ENCODE results near the gene GSG1L. TPM values are rescaled to one million over a fixed set of nuclear protein-coding genes. Genes with fewer than 3 reads are reported as not detected.

Gene GSG1L
- total RNA-seq, 1 donor, result not detected

GRCh38 chr16:27951489-27952120, 111.9 kb downstream of the GSG1L start:
- Histone ChIP-seq H4K20me1 (ENCODE audit: insufficient read depth, low read length) (no peaks in the 10 kb centered on the region), H3K4me1 (ENCODE audit: insufficient read depth, low read length) (no peaks in the 10 kb centered on the region), H3K27me3 (ENCODE audit: insufficient read depth, low read length) (peaks cover 16% of the 10 kb centered on the region), H3K79me2 (ENCODE audit: insufficient read depth, low read length) (no peaks in the 10 kb centered on the region), H3K9me3 (ENCODE audit: low read depth, low read length) (no peaks in the 10 kb centered on the region), H3K27ac (ENCODE audit: low read depth, low read length) (no peak overlapping the region), H3K36me3 (ENCODE audit: insufficient read depth, low read length) (no peaks in the 10 kb centered on the region), H2AFZ (ENCODE audit: low read length) (no peak overlapping the region), H3K4me2 (ENCODE audit: insufficient read depth, low read length) (no peak overlapping the region), H3K4me3 (ENCODE audit: insufficient read depth, low read length) (no peak overlapping the region)
- peak; percentile 75 for DNase-seq (ENCODE audit: insufficient read length, low spot score, missing footprints)
- TF ChIP-seq, protein P1, sequence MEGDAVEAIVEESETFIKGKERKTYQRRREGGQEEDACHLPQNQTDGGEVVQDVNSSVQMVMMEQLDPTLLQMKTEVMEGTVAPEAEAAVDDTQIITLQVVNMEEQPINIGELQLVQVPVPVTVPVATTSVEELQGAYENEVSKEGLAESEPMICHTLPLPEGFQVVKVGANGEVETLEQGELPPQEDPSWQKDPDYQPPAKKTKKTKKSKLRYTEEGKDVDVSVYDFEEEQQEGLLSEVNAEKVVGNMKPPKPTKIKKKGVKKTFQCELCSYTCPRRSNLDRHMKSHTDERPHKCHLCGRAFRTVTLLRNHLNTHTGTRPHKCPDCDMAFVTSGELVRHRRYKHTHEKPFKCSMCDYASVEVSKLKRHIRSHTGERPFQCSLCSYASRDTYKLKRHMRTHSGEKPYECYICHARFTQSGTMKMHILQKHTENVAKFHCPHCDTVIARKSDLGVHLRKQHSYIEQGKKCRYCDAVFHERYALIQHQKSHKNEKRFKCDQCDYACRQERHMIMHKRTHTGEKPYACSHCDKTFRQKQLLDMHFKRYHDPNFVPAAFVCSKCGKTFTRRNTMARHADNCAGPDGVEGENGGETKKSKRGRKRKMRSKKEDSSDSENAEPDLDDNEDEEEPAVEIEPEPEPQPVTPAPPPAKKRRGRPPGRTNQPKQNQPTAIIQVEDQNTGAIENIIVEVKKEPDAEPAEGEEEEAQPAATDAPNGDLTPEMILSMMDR (IDR thresholded peaks at IDR 0.05; ENCODE audit: extremely low read depth, low read depth, low read length), result no peak

DNA sequence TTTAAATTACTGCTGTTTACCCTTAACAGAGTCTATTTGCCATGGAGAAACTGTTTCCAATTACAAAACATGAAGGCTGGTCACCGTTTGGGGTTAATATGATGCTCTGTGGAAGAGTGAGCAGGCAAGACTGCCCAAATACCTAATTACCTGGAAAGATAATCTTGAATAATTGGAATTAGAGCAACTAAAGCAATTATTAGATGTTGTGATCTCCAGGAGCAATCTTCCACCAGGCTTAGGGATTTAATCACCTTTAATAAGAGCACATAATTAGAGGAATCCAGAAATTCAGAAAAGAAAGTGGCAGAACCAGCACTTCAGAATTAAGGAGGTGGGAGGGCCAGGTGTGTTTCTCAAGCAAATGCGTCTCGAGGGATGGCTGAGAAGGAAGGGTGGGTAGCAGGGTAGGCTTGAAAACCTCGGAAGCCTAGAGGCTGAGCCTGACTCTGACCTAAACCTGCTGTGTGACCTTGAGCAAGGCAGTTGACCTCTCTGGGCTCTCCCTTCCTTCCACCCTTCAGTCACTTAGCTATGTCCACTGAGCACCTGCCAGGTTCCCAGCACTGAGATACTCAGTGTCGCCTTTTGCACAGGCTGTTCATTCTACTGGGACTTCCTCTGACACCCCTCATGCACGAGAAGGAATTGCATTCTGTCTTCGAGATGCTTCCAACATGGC, 113.2 kb downstream of the GSG1L start:
- Histone ChIP-seq H3K4me1 (ENCODE audit: insufficient read depth, low read length) (no peaks in the 10 kb centered on the region), H3K27me3 (ENCODE audit: insufficient read depth, low read length) (peaks cover 17% of the 10 kb centered on the region), H3K4me2 (ENCODE audit: insufficient read depth, low read length) (no peak overlapping the region), H4K20me1 (ENCODE audit: insufficient read depth, low read length) (no peaks in the 10 kb centered on the region), H3K79me2 (ENCODE audit: insufficient read depth, low read length) (no peaks in the 10 kb centered on the region), H2AFZ (ENCODE audit: low read length) (no peak overlapping the region), H3K9me3 (ENCODE audit: low read depth, low read length) (no peaks in the 10 kb centered on the region), H3K4me3 (ENCODE audit: insufficient read depth, low read length) (no peak overlapping the region), H3K36me3 (ENCODE audit: insufficient read depth, low read length) (no peaks in the 10 kb centered on the region), H3K27ac (ENCODE audit: low read depth, low read length) (no peak overlapping the region)
- TF ChIP-seq, protein P1 (IDR thresholded peaks at IDR 0.05; ENCODE audit: extremely low read depth, low read depth, low read length), result no peak
- DNase-seq (ENCODE audit: insufficient read length, low spot score, missing footprints), result no peak

DNA sequence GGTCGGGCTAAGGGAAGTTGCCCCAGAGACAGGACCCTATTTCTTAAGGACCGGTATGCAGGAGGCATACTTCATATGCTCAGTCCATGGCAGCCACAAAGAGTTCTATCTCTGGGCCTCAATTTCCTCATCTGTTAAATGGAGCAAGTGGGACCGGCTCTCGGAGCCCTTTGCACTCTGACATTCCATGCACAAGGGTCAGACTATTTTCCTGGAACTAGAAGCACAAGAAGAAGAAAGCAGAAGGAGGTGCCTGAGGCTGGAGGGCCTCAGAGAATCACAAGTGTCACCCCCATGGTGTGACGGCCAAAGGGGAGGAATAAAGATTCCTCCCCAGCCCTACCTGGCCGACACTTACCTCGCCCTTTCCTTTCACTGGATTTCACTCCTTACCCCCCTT, 115.8 kb downstream of the GSG1L start:
- TF ChIP-seq, protein P1 (IDR thresholded peaks at IDR 0.05; ENCODE audit: extremely low read depth, low read depth, low read length), result no peak
- no peak overlapping the region for H3K4me3 ChIP-seq (ENCODE audit: insufficient read depth, low read length)

DNA sequence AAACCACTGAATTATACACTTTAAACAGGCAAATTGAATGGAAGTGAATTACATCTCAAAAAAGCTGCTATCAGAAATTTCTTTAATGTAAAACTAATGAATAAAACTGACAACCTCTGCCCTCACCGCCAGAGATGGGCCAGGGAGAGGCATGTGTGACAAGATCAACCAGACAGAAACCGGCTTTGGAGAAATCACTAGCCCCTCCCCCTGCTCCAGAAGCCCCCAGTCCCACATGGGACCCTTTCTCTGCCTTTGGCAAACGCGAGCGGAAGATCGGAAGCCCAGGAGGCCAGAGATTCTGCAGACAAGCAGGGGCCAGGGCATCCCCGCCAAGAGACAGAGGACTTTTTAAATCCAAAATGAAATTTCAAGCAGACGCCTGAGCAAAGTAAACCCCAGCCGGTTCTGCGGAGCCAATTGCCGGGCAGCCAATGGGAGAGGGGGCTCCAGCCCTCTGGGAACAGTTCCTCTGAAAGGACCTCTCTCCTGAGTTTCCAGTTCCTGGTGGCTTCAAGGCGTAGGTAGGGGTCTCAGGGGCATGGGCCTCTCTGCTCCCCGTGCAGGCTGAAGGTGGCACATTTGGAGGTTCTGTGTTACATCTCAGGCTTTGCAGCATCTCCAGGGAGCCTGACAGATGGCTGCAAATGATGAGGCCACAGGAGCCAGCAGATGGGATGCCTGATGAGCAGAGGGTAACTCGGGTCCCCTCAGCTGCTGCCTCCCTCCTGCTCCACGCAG, 118.1 kb downstream of the GSG1L start:
- Histone ChIP-seq H4K20me1 (ENCODE audit: insufficient read depth, low read length) (no peaks in the 10 kb centered on the region), H2AFZ (ENCODE audit: low read length) (no peak overlapping the region), H3K9me3 (ENCODE audit: low read depth, low read length) (no peaks in the 10 kb centered on the region), H3K4me1 (ENCODE audit: insufficient read depth, low read length) (no peaks in the 10 kb centered on the region), H3K79me2 (ENCODE audit: insufficient read depth, low read length) (no peaks in the 10 kb centered on the region), H3K36me3 (ENCODE audit: insufficient read depth, low read length) (no peaks in the 10 kb centered on the region), H3K4me3 (ENCODE audit: insufficient read depth, low read length) (no peak overlapping the region), H3K27ac (ENCODE audit: low read depth, low read length) (no peak overlapping the region), H3K27me3 (ENCODE audit: insufficient read depth, low read length) (peaks cover 15% of the 10 kb centered on the region), H3K4me2 (ENCODE audit: insufficient read depth, low read length) (no peak overlapping the region)
- TF ChIP-seq, protein P1 (IDR thresholded peaks at IDR 0.05; ENCODE audit: extremely low read depth, low read depth, low read length), result no peak
- no peak for DNase-seq (ENCODE audit: insufficient read length, low spot score, missing footprints)

More for the DNA sequence above, 115.8 kb downstream of the GSG1L start:
- DNase-seq (ENCODE audit: insufficient read length, low spot score, missing footprints), result no peak
- H3K27me3 ChIP-seq (ENCODE audit: insufficient read depth, low read length), result peaks cover 21% of the 10 kb centered on the region
- H3K4me2 ChIP-seq (ENCODE audit: insufficient read depth, low read length), result no peak overlapping the region
- H3K79me2 ChIP-seq (ENCODE audit: insufficient read depth, low read length), result no peaks in the 10 kb centered on the region
- no peaks in the 10 kb centered on the region for H3K36me3 ChIP-seq (ENCODE audit: insufficient read depth, low read length)
- no peaks in the 10 kb centered on the region for H3K9me3 ChIP-seq (ENCODE audit: low read depth, low read length)
- no peak overlapping the region for H3K27ac ChIP-seq (ENCODE audit: low read depth, low read length)
- H3K4me1 ChIP-seq (ENCODE audit: insufficient read depth, low read length), result no peaks in the 10 kb centered on the region
- H4K20me1 ChIP-seq (ENCODE audit: insufficient read depth, low read length), result no peaks in the 10 kb centered on the region
- no peak overlapping the region for H2AFZ ChIP-seq (ENCODE audit: low read length)

Measured in osteoblast (primary cell).